WTC11 (cell line): ENCODE results near the gene AFG3L2. TPM values are rescaled to one million over a fixed set of nuclear protein-coding genes. Genes with fewer than 3 reads are reported as not detected.

Source experiments
- ATAC-seq: fragments of 200-7000 bp; cut with Tn5 transposase; 2 replicates; pipeline ENCODE4 v1.10.0; 2021; ENCODE audit warnings: mild to moderate bottlenecking, moderate library complexity
- CTCF ChIA-PET: fragments of 300-600 bp; sonication (Branson Sonifier 250); formaldehyde crosslinking; loops from one replicate; lab custom pipeline; 2021; ENCODE audit warnings: antibody characterized with exemption; lab: Charles Lee
- POLR2A ChIA-PET: fragments of 350-600 bp; sonication (Branson Sonifier 250); formaldehyde crosslinking; loops from one replicate; lab custom pipeline; 2021; ENCODE audit warnings: antibody characterized with exemption; lab: Charles Lee
- DNase-seq: peaks from one replicate; pipeline ENCODE4 v3.0.0; 2021; ENCODE audit warnings: low spot score
- H3K27ac Mint-ChIP-seq: 2 replicates; pipeline ENCODE4 v1.8.0; 2021; ENCODE audit warnings: mixed read lengths
- H3K27me3 Mint-ChIP-seq: 2 replicates; pipeline ENCODE4 v1.8.0; 2021; ENCODE audit warnings: low read depth, mild to moderate bottlenecking, moderate library complexity, mixed read lengths
- H3K36me3 Mint-ChIP-seq: 2 replicates; pipeline ENCODE4 v1.8.0; 2021; ENCODE audit warnings: mixed read lengths
- H3K4me1 Mint-ChIP-seq: 2 replicates; pipeline ENCODE4 v1.8.0; 2022; ENCODE audit warnings: mixed read lengths
- H3K4me3 Mint-ChIP-seq: 2 replicates; pipeline ENCODE4 v1.8.0; 2021; ENCODE audit warnings: mild to moderate bottlenecking, moderate library complexity, mixed read lengths
- H3K9me3 Mint-ChIP-seq: 2 replicates; pipeline ENCODE4 v1.8.0; 2021; ENCODE audit warnings: mixed read lengths
- ARID4B ChIP-seq: sonication (generic); formaldehyde crosslinking; IDR thresholded peaks from 2 replicates; pipeline ENCODE4 v1.8.0; 2023; ENCODE audit warnings: missing genetic modification reagents, mild to moderate bottlenecking, borderline replicate concordance
- CREM ChIP-seq: sonication (generic); formaldehyde crosslinking; IDR thresholded peaks from 2 replicates; pipeline ENCODE4 v1.8.1; 2022; ENCODE audit warnings: mild to moderate bottlenecking, missing genetic modification reagents, moderate library complexity
- E2F5 ChIP-seq: sonication (generic); formaldehyde crosslinking; IDR thresholded peaks from 2 replicates; pipeline ENCODE4 v1.8.1; 2022; ENCODE audit warnings: mild to moderate bottlenecking, moderate library complexity, missing genetic modification reagents
- ELF4 ChIP-seq: sonication (generic); formaldehyde crosslinking; IDR thresholded peaks from 2 replicates; pipeline ENCODE4 v1.8.1; 2022; ENCODE audit warnings: low read depth, mild to moderate bottlenecking, moderate library complexity, missing genetic modification reagents
- ESRRA ChIP-seq: sonication (generic); formaldehyde crosslinking; IDR thresholded peaks from 2 replicates; pipeline ENCODE4 v1.8.1; 2022; ENCODE audit warnings: mild to moderate bottlenecking, missing genetic modification reagents, borderline replicate concordance
- GRHL2 ChIP-seq: fragments of 250-450 bp; sonication (Bioruptor Pico); IDR thresholded peaks from 2 replicates; pipeline ENCODE4 v1.8.0; 2022; ENCODE audit warnings: mild to moderate bottlenecking, moderate library complexity; ENCODE audit not compliant: insufficient replicate concordance, severe bottlenecking
- IRF2 ChIP-seq: sonication (generic); formaldehyde crosslinking; IDR thresholded peaks from 2 replicates; pipeline ENCODE4 v1.8.0; 2022; ENCODE audit warnings: low read depth, missing genetic modification reagents, borderline replicate concordance
- MYBL2 ChIP-seq: sonication (generic); formaldehyde crosslinking; IDR thresholded peaks from 2 replicates; pipeline ENCODE4 v1.8.1; 2023; ENCODE audit warnings: mild to moderate bottlenecking, moderate library complexity, missing genetic modification reagents
- NR1H2 ChIP-seq: sonication (generic); formaldehyde crosslinking; IDR thresholded peaks from 2 replicates; pipeline ENCODE4 v1.9.0; 2021; ENCODE audit warnings: mild to moderate bottlenecking, moderate library complexity, missing genetic modification reagents
- NR3C1 ChIP-seq: sonication (generic); formaldehyde crosslinking; conservative IDR thresholded peaks from 2 replicates; pipeline ENCODE4 v1.8.1; 2023; ENCODE audit warnings: low read depth, mild to moderate bottlenecking, missing genetic modification reagents
- PRDM15 ChIP-seq: sonication (generic); formaldehyde crosslinking; IDR thresholded peaks from 2 replicates; pipeline ENCODE4 v1.8.0; 2022; ENCODE audit warnings: missing genetic modification reagents
- PRRX2 ChIP-seq: fragments of 250-450 bp; sonication (Bioruptor Pico); IDR thresholded peaks from 2 replicates; pipeline ENCODE4 v1.8.0; 2021; ENCODE audit warnings: mild to moderate bottlenecking
- RELA ChIP-seq: sonication (generic); formaldehyde crosslinking; IDR thresholded peaks from 2 replicates; pipeline ENCODE4 v1.8.1; 2022; ENCODE audit warnings: missing genetic modification reagents, mild to moderate bottlenecking, borderline replicate concordance
- ZNF232 ChIP-seq: sonication (generic); formaldehyde crosslinking; IDR thresholded peaks from 2 replicates; pipeline ENCODE4 v1.8.0; 2022; ENCODE audit warnings: mild to moderate bottlenecking, missing genetic modification reagents
- ZNF396 ChIP-seq: fragments of 250-450 bp; sonication (Bioruptor Pico); IDR thresholded peaks from 2 replicates; pipeline ENCODE4 v1.8.0; 2021; ENCODE audit warnings: mild to moderate bottlenecking, moderate library complexity, borderline replicate concordance
- total RNA-seq: library from RNA; stranded (reverse); gene quantifications from 3 replicates; pipeline ENCODE4 v1.2.3, GENCODE V29; 2021
- TF ChIP-seq, protein P1 (sequence below): sonication (generic); formaldehyde crosslinking; IDR thresholded peaks from 2 replicates; pipeline ENCODE4 v1.8.0; 2022; ENCODE audit warnings: mild to moderate bottlenecking, missing genetic modification reagents
- TF ChIP-seq, protein P2 (sequence below): sonication (generic); formaldehyde crosslinking; IDR thresholded peaks from 2 replicates; pipeline ENCODE4 v1.8.1; 2022; ENCODE audit warnings: low read depth, mild to moderate bottlenecking, moderate library complexity, missing genetic modification reagents, borderline replicate concordance
- TF ChIP-seq, protein P3 (sequence below): fragments of 250-450 bp; sonication (Bioruptor Pico); IDR thresholded peaks from 2 replicates; pipeline ENCODE4 v1.9.0; 2021; ENCODE audit warnings: mild to moderate bottlenecking, borderline replicate concordance

The AFG3L2 gene
- total RNA-seq, 1 experiment from 2014 or later: 109 TPM

DNA sequence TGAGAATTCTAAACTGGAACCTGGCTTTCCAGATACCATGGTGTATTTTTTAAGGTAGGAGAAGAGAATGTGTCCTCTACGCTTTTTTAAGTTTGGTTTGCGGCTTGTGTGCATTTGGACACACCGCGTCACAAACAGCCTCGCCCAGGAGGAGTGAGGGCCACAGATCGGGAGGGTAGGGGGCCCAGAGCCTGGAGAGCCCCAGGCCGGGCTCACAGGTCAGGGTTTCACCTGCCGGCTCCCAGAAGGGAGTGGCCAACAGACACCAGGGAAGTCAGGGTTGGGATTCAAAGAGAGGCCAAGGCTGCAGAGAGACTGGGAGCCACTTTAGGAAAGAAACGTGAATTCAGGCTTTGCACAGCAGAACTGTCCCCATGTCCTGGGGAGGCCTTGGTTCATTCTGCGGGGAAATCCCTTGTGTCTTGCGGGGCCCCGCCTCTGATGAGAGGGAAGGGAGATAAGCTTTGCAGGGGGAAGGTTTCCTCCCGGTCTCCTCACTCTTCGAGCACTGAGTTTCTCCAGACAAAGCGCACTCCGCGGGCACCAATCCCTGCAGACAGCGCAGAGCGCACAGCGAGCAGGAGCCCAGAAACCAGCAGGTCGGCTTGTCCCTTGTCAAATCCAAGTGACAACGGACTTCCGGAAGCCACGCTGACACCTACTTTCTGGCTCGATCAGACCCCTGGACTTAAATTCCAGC lies 70.9 kb downstream of the AFG3L2 start:
- TF ChIP-seq ARID4B (no peak), CREM (CRISPR knock-in tag) (no peak), IRF2 (CRISPR knock-in tag) (no peak), ELF4 (CRISPR knock-in tag) (no peak), PRDM15 (CRISPR knock-in tag) (no peak), NR3C1 (CRISPR knock-in tag) (no peak), ZNF232 (CRISPR knock-in tag) (no peak), NR1H2 (CRISPR knock-in tag) (no peak)
- TF ChIP-seq, protein P1, sequence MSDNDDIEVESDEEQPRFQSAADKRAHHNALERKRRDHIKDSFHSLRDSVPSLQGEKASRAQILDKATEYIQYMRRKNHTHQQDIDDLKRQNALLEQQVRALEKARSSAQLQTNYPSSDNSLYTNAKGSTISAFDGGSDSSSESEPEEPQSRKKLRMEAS (CRISPR knock-in tag): 0 out of 2 replicates have a peak, but pooled peaks have one; percentile 14
- 0 out of 2 replicates have a peak, but pooled peaks cover 3% of the 10 kb centered on the region for H3K9me3 Mint-ChIP-seq
- peak; percentile 11 for ATAC-seq
- peaks cover 20% of the 10 kb centered on the region for H3K27me3 Mint-ChIP-seq
- H3K4me3 Mint-ChIP-seq: peak overlapping the region; percentile 87
- ChIA-PET CTCF (interaction anchor here (0.7 to 2.4 kb wide), 4 partner anchors 18 to 71 kb away, joined by 3 to 18 read pairs (median 10); partner anchors contain the start of gene AFG3L2), POLR2A (interaction anchor here (0.7 kb wide), 1 partner anchor 30 kb away, joined by 3 read pairs; no protein-coding TSS in a partner anchor)
- H3K27ac Mint-ChIP-seq: 0 out of 2 replicates have a peak overlapping the region, but pooled peaks have one; percentile 63
- peak; percentile 42 for DNase-seq
- peaks cover 42% of the 10 kb centered on the region for H3K4me1 Mint-ChIP-seq
- H3K36me3 Mint-ChIP-seq: peaks cover 14% of the 10 kb centered on the region

- CTCF ChIA-PET: interaction anchor here (1.4 kb wide), 1 partner anchor 23 kb away, joined by 3 read pairs; no protein-coding TSS in a partner anchor
- POLR2A ChIA-PET: no interaction called here
- Mint-ChIP-seq H3K27ac (no peak overlapping the region), H3K27me3 (peaks cover 20% of the 10 kb centered on the region), H3K4me1 (peaks cover 39% of the 10 kb centered on the region), H3K4me3 (no peak overlapping the region), H3K36me3 (peaks cover 8% of the 10 kb centered on the region), H3K9me3 (0 out of 2 replicates have a peak, but pooled peaks cover 3% of the 10 kb centered on the region)
- DNase-seq (no peak), ATAC-seq (no peak)
- no peak for TF ChIP-seq PRRX2 (CRISPR knock-in tag)
- TF ChIP-seq, protein P2, sequence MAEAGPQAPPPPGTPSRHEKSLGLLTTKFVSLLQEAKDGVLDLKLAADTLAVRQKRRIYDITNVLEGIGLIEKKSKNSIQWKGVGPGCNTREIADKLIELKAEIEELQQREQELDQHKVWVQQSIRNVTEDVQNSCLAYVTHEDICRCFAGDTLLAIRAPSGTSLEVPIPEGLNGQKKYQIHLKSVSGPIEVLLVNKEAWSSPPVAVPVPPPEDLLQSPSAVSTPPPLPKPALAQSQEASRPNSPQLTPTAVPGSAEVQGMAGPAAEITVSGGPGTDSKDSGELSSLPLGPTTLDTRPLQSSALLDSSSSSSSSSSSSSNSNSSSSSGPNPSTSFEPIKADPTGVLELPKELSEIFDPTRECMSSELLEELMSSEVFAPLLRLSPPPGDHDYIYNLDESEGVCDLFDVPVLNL (CRISPR knock-in tag): no peak
- no peak for TF ChIP-seq ESRRA (CRISPR knock-in tag)
- TF ChIP-seq ZNF396 (CRISPR knock-in tag): no peak
- TF ChIP-seq RELA (CRISPR knock-in tag): no peak
- TF ChIP-seq ZNF232 (CRISPR knock-in tag): no peak
- TF ChIP-seq, protein P3, sequence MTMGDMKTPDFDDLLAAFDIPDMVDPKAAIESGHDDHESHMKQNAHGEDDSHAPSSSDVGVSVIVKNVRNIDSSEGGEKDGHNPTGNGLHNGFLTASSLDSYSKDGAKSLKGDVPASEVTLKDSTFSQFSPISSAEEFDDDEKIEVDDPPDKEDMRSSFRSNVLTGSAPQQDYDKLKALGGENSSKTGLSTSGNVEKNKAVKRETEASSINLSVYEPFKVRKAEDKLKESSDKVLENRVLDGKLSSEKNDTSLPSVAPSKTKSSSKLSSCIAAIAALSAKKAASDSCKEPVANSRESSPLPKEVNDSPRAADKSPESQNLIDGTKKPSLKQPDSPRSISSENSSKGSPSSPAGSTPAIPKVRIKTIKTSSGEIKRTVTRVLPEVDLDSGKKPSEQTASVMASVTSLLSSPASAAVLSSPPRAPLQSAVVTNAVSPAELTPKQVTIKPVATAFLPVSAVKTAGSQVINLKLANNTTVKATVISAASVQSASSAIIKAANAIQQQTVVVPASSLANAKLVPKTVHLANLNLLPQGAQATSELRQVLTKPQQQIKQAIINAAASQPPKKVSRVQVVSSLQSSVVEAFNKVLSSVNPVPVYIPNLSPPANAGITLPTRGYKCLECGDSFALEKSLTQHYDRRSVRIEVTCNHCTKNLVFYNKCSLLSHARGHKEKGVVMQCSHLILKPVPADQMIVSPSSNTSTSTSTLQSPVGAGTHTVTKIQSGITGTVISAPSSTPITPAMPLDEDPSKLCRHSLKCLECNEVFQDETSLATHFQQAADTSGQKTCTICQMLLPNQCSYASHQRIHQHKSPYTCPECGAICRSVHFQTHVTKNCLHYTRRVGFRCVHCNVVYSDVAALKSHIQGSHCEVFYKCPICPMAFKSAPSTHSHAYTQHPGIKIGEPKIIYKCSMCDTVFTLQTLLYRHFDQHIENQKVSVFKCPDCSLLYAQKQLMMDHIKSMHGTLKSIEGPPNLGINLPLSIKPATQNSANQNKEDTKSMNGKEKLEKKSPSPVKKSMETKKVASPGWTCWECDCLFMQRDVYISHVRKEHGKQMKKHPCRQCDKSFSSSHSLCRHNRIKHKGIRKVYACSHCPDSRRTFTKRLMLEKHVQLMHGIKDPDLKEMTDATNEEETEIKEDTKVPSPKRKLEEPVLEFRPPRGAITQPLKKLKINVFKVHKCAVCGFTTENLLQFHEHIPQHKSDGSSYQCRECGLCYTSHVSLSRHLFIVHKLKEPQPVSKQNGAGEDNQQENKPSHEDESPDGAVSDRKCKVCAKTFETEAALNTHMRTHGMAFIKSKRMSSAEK (CRISPR knock-in tag): no peak
- no peak for TF ChIP-seq GRHL2
- TF ChIP-seq E2F5 (CRISPR knock-in tag): no peak
- no peak for TF ChIP-seq MYBL2
Observed at GRCh38 chr18:12305211-12305610, 71.8 kb downstream of the AFG3L2 start.
